Ascending aorta (tissue), 2 donors: ENCODE measurements around the gene MINDY4. TPM values are rescaled to one million over a fixed set of nuclear protein-coding genes. Genes with fewer than 3 reads are reported as not detected.

Experiments
- DNase-seq, 2 donors: peaks; one replicate each; pipeline ENCODE4 v3.0.0-alpha.2; 2019; ENCODE audit warnings: low spot score in 2 of 2
- H3K27ac ChIP-seq, 2 donors: fragments of 200-600 bp; sonication (generic); one replicate each; pipeline ENCODE4 v1.5.1; 2016 to 2017; ENCODE audit warnings: mild to moderate bottlenecking in 1 of 2
- H3K27me3 ChIP-seq: fragments of 200-600 bp; sonication (generic); one replicate; pipeline ENCODE4 v1.5.1; 2017
- H3K36me3 ChIP-seq, 2 donors: fragments of 200-600 bp; sonication (generic); one replicate each; pipeline ENCODE4 v1.5.1; 2016
- H3K4me1 ChIP-seq, 2 donors: fragments of 200-600 bp; sonication (generic); one replicate each; pipeline ENCODE4 v1.5.1; 2016 to 2017; ENCODE audit warnings: mild to moderate bottlenecking in 1 of 2
- H3K4me3 ChIP-seq, 2 donors: fragments of 200-600 bp; sonication (generic); one replicate each; pipeline ENCODE4 v1.5.1; 2016 to 2017; ENCODE audit warnings: mild to moderate bottlenecking in 1 of 2
- H3K9me3 ChIP-seq, 2 donors: fragments of 200-600 bp; sonication (generic); one replicate each; pipeline ENCODE4 v1.5.1; 2016
- CTCF ChIP-seq, 3 experiments: fragments of 200-600 bp in 2 of 3; fragments of 450-650 bp in 1 of 3; sonication (generic) in 2 of 3; IDR thresholded peaks; one replicate each; pipeline ENCODE4 v1.5.1; 2016 to 2019; ENCODE audit warnings: antibody characterized with exemption in 3 of 3, mild to moderate bottlenecking in 1 of 3, moderate library complexity in 1 of 3
- intact Hi-C: fragments of 100-400 bp; cut with DNase I; formaldehyde crosslinking; loops from one replicate; pipeline ENCODE4 v1.15.1; 2023
- total RNA-seq: library from RNA; depleted of rRNA; stranded (reverse); fragments of >200 nt; gene quantifications from one replicate; pipeline ENCODE4 v1.1.0, GENCODE V29; 2016

The MINDY4 gene
- total RNA-seq, 1 donor from 2014 or later, result 6.0 TPM

DNA sequence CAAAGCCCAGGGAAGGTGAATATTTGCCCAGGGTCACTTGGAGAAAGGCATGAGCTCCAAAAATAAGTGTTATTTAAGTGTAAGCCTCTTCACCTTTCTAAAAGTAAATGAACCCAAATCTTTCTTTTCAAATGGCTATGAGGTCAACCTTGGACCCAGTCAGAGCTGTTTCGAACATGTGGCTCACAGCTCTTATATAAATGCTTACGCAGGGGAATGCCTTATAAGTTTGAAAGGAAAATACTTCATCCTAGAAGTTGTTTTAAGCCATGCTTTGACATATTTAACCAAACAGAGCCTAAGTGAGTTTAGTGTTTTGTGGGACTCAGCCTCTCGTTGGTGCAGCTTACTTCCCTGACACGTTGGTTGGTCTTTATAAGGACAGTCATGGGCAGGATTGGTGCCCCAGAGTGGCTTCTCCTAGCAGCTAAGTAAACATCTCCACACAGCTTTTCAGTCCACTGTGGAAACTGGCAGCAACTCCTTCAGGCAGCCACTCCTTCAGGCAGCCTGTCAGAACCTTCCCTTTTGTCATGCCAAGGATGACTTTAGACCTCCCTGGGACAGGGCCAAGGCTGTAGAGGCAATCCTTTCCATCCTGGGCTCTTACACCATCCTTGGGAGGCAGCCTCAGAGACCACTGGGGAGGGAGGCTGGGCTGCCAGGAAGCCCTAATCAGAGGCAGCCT lies 43.6 kb downstream of the MINDY4 start:
- Histone ChIP-seq H3K9me3 (no peaks in the 10 kb centered on the region), H3K4me3 (no peak overlapping the region), H3K36me3 (no peaks in the 10 kb centered on the region), H3K27ac (peak overlapping the region; percentile 95), H3K4me1 (peaks cover 24 to 54% of the 10 kb centered on the region in 2 donors), H3K27me3 (no peaks in the 10 kb centered on the region)
- peak in 1 of 2 donors; percentile 88 for DNase-seq
- intact Hi-C loops, result no loop called here
- no peak for TF ChIP-seq CTCF (IDR thresholded peaks at IDR 0.05)

GRCh38 chr7:30815388-30815854 lies 44.2 kb downstream of the MINDY4 start:
- no peak overlapping the region for H3K4me3 ChIP-seq
- peak in 1 of 2 donors; percentile 65 for DNase-seq
- no peaks in the 10 kb centered on the region for H3K36me3 ChIP-seq
- H3K9me3 ChIP-seq, result no peaks in the 10 kb centered on the region
- peaks cover 24 to 54% of the 10 kb centered on the region in 2 donors for H3K4me1 ChIP-seq
- no peaks in the 10 kb centered on the region for H3K27me3 ChIP-seq
- H3K27ac ChIP-seq, result peak overlapping the region; percentile 95
- no peak for TF ChIP-seq CTCF (IDR thresholded peaks at IDR 0.05)
- intact Hi-C loops, result no loop called here

DNA sequence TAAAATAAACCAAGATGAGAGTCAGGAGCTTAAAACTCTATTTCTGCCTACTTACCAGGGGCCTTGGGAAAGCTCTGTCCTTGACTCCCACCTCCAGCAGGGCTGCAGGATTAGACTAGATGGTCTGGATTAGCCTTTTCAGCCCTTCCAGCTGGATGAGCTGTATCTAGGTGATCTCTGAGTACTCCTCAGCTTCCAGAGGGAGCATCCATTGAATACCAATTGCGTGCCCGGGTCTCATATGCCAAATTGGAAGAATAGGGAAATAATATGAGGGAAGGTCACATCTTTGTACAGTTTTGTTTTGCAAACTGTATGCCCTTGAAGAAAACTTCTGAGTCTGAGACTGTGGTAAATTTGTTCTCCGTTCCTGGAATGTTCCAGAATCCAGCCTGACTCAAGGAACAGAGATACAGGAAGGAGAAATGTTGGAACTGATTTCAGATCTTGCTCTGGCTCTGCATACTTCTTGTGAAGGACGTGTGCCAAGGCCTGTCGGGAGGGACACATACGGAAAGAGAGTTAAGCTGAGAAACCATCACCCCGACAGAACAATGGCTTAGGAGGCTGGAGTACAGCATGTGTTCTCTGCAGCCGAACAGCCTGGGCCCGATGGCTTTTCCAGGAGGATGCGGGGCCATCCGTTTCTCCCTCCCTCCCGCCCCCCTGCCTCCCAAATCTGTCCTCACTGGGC lies 44.9 kb downstream of the MINDY4 start:
- intact Hi-C loops, result loop anchor here (2.0 kb wide), 2 partner anchors 35 to 95 kb away; partner anchors contain the start of gene AQP1
- Histone ChIP-seq H3K36me3 (no peaks in the 10 kb centered on the region), H3K9me3 (no peaks in the 10 kb centered on the region), H3K4me3 (no peak overlapping the region), H3K27ac (peak overlapping the region; percentile 95), H3K4me1 (peaks cover 24 to 54% of the 10 kb centered on the region in 2 donors), H3K27me3 (no peaks in the 10 kb centered on the region)
- TF ChIP-seq CTCF (IDR thresholded peaks at IDR 0.05), result no peak
- DNase-seq, result peak in 1 of 2 donors; percentile 73

DNA sequence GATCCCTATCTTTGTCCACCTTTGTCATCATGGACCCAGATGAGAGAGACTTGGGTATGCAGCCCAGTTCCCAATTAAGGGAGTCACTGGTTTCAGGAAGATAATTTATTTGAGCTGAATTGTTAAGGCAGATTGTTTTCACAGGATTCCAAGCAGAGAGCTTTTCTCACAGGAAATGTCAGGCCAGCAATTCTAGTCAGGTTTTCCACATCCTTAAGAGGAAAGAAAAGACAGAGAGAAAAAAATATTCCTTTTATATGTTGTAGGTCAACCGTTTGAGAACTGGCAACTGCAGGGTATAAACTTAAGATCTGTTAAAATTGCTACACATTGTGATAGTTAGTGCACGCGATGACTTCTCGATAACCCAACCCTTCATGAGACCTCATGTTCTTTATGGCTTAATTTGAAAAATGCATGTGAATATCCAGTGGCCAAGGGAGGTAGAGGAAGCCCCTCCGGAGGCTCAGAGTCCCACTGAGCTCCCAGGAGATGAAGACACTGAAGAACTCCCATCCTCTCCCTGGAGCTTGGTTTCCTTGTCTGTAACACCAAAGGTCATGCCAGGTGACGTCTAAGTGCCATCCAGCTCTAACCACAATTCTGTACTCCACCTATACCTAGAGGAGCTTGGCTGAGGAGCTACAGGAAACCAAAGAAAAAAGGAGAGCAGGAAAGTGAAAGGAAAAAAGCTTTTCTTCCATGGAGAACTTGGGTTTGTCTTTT lies 45.6 kb downstream of the MINDY4 start:
- peak in 1 of 2 donors; percentile 55 for DNase-seq
- no peak for TF ChIP-seq CTCF (IDR thresholded peaks at IDR 0.05)
- H3K27ac ChIP-seq, result peak overlapping the region; percentile 95
- intact Hi-C loops, result loop anchor here (2.0 kb wide), 2 partner anchors 34 to 94 kb away; partner anchors contain the start of gene AQP1
- peaks cover 24 to 56% of the 10 kb centered on the region in 2 donors for H3K4me1 ChIP-seq
- H3K4me3 ChIP-seq, result peak overlapping the region in 1 of 2 donors; percentile 23
- H3K9me3 ChIP-seq, result no peaks in the 10 kb centered on the region
- no peaks in the 10 kb centered on the region for H3K27me3 ChIP-seq
- H3K36me3 ChIP-seq, result no peaks in the 10 kb centered on the region

GRCh38 chr7:30817371-30817767 lies 46.2 kb downstream of the MINDY4 start:
- H3K4me3 ChIP-seq, result peak overlapping the region in 1 of 2 donors; percentile 11
- no peaks in the 10 kb centered on the region for H3K9me3 ChIP-seq
- TF ChIP-seq CTCF (IDR thresholded peaks at IDR 0.05), result no peak
- no peaks in the 10 kb centered on the region for H3K27me3 ChIP-seq
- peaks cover 24 to 61% of the 10 kb centered on the region in 2 donors for H3K4me1 ChIP-seq
- no peaks in the 10 kb centered on the region for H3K36me3 ChIP-seq
- peak overlapping the region; percentile 95 for H3K27ac ChIP-seq
- intact Hi-C loops, result loop anchor here (2.0 kb wide), 2 partner anchors 33 to 93 kb away; partner anchors contain the start of gene AQP1
- peak in 1 of 2 donors; percentile 69 for DNase-seq
